Omental fat pad (tissue), 4 donors: Measurements from ENCODE around the gene CLSTN2. TPM values are rescaled to one million over a fixed set of nuclear protein-coding genes. Genes with fewer than 3 reads are reported as not detected.

Experiments
- ATAC-seq: fragments of 150-250 bp; one replicate; pipeline ENCODE4 v1.9.1; 2016; ENCODE audit warnings: mild to moderate bottlenecking, moderate library complexity; ENCODE audit not compliant: low FRiP score
- DNase-seq: peaks from one replicate; pipeline ENCODE4 v3.0.0-alpha.2; 2019; ENCODE audit warnings: low spot score
- CTCF ChIP-seq, 3 donors: fragments of 450-650 bp; IDR thresholded peaks; one replicate each; pipeline ENCODE4 v1.5.1; 2016 to 2017; ENCODE audit warnings: antibody characterized with exemption in 3 of 3, mild to moderate bottlenecking in 3 of 3, moderate library complexity in 2 of 3
- total RNA-seq, 4 donors: library from RNA; depleted of rRNA; stranded (reverse); fragments of >200 nt; gene quantifications; one replicate each; pipeline ENCODE4 v1.1.0, GENCODE V29; 2016

The CLSTN2 gene
- total RNA-seq, 4 donors from 2014 or later: 20.0 to 40.5 (median 37.8) TPM

DNA sequence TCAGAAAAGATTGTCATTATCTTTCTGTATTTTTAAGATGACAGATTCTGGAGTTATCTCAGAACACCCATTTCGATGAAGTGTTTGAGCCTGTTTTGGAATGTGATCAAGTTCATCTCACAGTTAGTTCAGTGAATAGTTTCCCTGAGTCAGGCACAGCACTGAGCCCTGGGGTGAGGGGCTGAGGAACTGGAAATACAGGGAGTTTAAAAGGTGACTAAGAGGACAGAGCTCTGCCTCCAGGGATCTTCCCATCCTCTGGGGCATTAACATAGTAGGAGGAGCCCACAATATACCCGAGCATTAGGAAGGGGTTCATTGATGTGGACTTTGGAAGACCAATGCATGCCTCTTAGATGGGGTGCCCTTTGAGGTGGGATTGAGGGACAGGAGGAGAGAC lies 355.1 kb downstream of the CLSTN2 start:
- no peak for TF ChIP-seq CTCF (IDR thresholded peaks at IDR 0.05)
- ATAC-seq (no peak), DNase-seq (no peak)

DNA sequence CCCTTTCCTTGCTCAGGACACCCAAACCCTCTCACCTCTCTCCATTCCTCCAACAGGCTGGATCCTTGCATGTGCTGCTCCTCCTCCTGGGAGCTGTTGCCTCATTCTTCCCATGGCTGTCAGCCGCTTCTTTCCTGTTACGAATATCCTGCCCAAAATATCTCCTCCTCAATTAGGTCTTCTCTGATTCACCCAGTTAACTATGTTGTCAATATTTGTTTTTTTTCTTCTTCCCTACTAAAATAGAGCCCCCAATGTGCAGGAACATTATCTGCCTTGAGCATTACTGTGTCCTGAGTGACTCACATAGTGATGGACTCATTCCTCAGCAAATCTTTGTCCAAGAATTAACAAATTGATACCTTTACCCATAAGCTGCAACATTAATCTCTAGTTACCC lies 357.2 kb downstream of the CLSTN2 start:
- no peak for DNase-seq
- no peak for TF ChIP-seq CTCF (IDR thresholded peaks at IDR 0.05)
- no peak for ATAC-seq

GRCh38 chr3:140292684-140293083 lies 357.7 kb downstream of the CLSTN2 start:
- TF ChIP-seq CTCF (IDR thresholded peaks at IDR 0.05): no peak
- no peak for DNase-seq
- no peak for ATAC-seq

GRCh38 chr3:140294058-140294457 lies 359.1 kb downstream of the CLSTN2 start:
- no peak for DNase-seq
- TF ChIP-seq CTCF (IDR thresholded peaks at IDR 0.05): no peak
- no peak for ATAC-seq

DNA sequence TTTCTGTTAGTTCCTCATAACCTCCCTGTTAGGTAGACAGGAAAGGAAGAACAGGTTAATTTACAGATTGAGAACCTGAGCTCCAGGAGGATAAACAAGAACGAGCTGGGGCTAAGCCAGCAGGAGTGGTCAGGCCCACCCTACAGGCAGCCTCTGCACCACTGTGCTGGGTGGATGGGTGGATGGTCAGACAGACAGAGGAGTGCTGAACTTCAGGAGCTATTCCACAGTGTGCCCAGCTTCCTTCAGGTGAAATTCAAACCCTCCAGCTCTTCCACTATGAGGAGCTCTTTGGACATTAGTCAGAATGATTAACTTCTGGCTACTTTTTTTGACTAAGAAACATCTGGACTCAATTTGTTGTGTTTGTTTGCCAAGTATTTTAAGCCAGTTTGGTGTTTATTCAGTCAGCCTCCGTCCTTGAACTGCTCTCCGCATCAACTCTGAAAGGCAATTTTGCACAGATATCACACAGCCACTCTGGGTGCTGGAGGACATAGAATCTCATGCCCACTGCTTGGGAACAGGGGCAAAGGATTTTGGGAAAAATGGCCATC lies 361.9 kb downstream of the CLSTN2 start:
- no peak for ATAC-seq
- no peak for DNase-seq
- TF ChIP-seq CTCF (IDR thresholded peaks at IDR 0.05): no peak

GRCh38 chr3:140298043-140298442 lies 363.1 kb downstream of the CLSTN2 start:
- DNase-seq (no peak), ATAC-seq (no peak)
- TF ChIP-seq CTCF (IDR thresholded peaks at IDR 0.05): no peak

GRCh38 chr3:140298569-140299070 lies 363.6 kb downstream of the CLSTN2 start:
- no peak for ATAC-seq
- TF ChIP-seq CTCF (IDR thresholded peaks at IDR 0.05): no peak
- DNase-seq: no peak
